ENCODE results near the gene BATF.

DNA sequence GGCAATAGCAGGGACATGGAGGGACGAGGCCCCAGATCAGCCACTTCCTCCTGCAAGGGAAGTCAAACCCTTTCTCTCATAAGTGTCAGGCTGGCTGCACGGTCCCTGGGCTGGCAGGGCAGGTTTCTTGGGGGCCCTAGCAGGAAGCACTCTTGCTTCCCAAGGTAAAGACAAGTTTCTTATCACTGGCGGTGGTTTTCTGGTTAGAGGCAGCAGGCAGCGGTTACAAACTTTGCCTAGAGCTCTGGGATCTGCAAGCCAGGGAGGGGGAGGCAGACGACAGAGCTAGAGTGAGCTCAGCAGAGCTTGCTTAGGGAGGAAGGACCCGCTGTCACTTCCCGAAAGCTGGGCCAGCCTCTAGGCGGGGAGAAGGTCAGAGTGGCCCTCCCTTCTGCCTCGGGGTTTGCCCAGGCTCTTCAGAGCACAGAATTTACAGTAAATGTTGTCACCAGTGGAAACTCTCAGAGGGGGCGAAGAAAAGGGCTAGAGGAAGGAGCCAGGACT, 20.4 kb downstream of the BATF start:
- TF ChIP-seq, protein P1, sequence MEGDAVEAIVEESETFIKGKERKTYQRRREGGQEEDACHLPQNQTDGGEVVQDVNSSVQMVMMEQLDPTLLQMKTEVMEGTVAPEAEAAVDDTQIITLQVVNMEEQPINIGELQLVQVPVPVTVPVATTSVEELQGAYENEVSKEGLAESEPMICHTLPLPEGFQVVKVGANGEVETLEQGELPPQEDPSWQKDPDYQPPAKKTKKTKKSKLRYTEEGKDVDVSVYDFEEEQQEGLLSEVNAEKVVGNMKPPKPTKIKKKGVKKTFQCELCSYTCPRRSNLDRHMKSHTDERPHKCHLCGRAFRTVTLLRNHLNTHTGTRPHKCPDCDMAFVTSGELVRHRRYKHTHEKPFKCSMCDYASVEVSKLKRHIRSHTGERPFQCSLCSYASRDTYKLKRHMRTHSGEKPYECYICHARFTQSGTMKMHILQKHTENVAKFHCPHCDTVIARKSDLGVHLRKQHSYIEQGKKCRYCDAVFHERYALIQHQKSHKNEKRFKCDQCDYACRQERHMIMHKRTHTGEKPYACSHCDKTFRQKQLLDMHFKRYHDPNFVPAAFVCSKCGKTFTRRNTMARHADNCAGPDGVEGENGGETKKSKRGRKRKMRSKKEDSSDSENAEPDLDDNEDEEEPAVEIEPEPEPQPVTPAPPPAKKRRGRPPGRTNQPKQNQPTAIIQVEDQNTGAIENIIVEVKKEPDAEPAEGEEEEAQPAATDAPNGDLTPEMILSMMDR (IDR thresholded peaks at IDR 0.05; ENCODE audit: poor library complexity, severe bottlenecking), result no peak
- no peak for TF ChIP-seq EP300 (conservative IDR thresholded peaks at IDR 0.05; ENCODE audit: poor library complexity, severe bottlenecking)
- no peak for TF ChIP-seq TAF1 (IDR thresholded peaks at IDR 0.05; ENCODE audit: low read depth)
- TF ChIP-seq EZH2 (IDR thresholded peaks at IDR 0.05; ENCODE audit: borderline replicate concordance, insufficient read depth, low read length, poor library complexity, severe bottlenecking), result no peak
